Vagina (tissue), 2 donors: ENCODE measurements around the gene CREBBP. TPM values are rescaled to one million over a fixed set of nuclear protein-coding genes. Genes with fewer than 3 reads are reported as not detected.

Experiments used
- DNase-seq, 2 donors: peaks; one replicate each; pipeline ENCODE4 v3.0.0-alpha.2; 2017; ENCODE audit errors: extremely low spot score in 2 of 2
- H3K27ac ChIP-seq: fragments of 200-600 bp; sonication (generic); one replicate; pipeline ENCODE4 v1.5.1; 2019
- H3K27me3 ChIP-seq: fragments of 200-600 bp; sonication (generic); one replicate; pipeline ENCODE4 v1.5.1; 2019
- H3K36me3 ChIP-seq, 2 donors: fragments of 200-600 bp; sonication (generic); one replicate each; pipeline ENCODE4 v1.5.1; 2017 to 2019
- H3K4me1 ChIP-seq: fragments of 200-600 bp; sonication (generic); one replicate; pipeline ENCODE4 v1.5.1; 2019
- H3K4me3 ChIP-seq, 2 donors: fragments of 200-600 bp; sonication (generic); 1 replicate in 1 of 2; 2 replicates in 1 of 2; pipeline ENCODE4 v1.5.1; 2016 to 2019
- H3K9me3 ChIP-seq: fragments of 200-600 bp; sonication (generic); one replicate; pipeline ENCODE4 v1.5.1; 2019
- POLR2A ChIP-seq, 2 donors: fragments of 450-650 bp; IDR thresholded peaks; one replicate each; pipeline ENCODE4 v1.6.1; 2017; ENCODE audit warnings: antibody characterized with exemption in 2 of 2, mild to moderate bottlenecking in 2 of 2, moderate library complexity in 2 of 2
- POLR2AphosphoS5 ChIP-seq, 2 donors: sonication (generic); formaldehyde crosslinking; IDR thresholded peaks; one replicate each; pipeline ENCODE4 v1.9.0; 2017; ENCODE audit warnings: antibody characterized with exemption in 2 of 2, mild to moderate bottlenecking in 2 of 2, low read depth in 1 of 2; ENCODE audit not compliant: insufficient read depth in 1 of 2
- intact Hi-C: fragments of 100-400 bp; cut with DNase I; formaldehyde crosslinking; loops from one replicate; pipeline ENCODE4 v1.15.1; 2023
- total RNA-seq: library from RNA; depleted of rRNA; stranded (reverse); fragments of >200 nt; gene quantifications from one replicate; pipeline ENCODE4 v1.2.3, GENCODE V29; 2016
- TF ChIP-seq, protein P1 (sequence below), 3 experiments: fragments of 450-650 bp in 2 of 3; fragments of 200-600 bp in 1 of 3; sonication (generic) in 1 of 3; IDR thresholded peaks; one replicate each; pipeline ENCODE4 v1.5.1; 2017 to 2019; ENCODE audit warnings: antibody characterized with exemption in 3 of 3, mild to moderate bottlenecking in 2 of 3, moderate library complexity in 2 of 3

Gene CREBBP
- total RNA-seq, 1 donor from 2014 or later = 102 TPM

DNA sequence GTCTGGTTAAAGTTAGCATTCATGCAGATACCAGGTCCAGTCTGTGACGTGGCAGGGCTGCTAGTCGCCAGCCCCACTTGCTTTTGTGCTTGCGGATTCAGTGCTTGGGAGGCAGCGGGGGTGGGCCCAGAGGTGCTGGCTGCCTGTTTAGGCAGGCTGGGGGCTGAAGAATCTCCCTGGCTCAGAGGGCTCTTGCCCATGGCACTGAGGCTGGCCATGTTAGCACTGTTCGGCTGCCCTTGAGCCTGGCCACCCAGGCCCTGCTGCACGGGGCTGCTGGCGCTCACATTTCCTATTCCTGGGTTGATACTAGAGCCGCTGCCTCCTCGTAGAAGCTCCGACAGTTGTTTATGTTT is 30.0 kb downstream of the CREBBP start:
- no peak for TF ChIP-seq POLR2AphosphoS5 (IDR thresholded peaks at IDR 0.05; ENCODE audit: insufficient read depth in 1 of 2, low read depth in 1 of 2)
- TF ChIP-seq, protein P1, sequence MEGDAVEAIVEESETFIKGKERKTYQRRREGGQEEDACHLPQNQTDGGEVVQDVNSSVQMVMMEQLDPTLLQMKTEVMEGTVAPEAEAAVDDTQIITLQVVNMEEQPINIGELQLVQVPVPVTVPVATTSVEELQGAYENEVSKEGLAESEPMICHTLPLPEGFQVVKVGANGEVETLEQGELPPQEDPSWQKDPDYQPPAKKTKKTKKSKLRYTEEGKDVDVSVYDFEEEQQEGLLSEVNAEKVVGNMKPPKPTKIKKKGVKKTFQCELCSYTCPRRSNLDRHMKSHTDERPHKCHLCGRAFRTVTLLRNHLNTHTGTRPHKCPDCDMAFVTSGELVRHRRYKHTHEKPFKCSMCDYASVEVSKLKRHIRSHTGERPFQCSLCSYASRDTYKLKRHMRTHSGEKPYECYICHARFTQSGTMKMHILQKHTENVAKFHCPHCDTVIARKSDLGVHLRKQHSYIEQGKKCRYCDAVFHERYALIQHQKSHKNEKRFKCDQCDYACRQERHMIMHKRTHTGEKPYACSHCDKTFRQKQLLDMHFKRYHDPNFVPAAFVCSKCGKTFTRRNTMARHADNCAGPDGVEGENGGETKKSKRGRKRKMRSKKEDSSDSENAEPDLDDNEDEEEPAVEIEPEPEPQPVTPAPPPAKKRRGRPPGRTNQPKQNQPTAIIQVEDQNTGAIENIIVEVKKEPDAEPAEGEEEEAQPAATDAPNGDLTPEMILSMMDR (IDR thresholded peaks at IDR 0.05) = no peak
- Histone ChIP-seq H3K36me3 (peaks cover 0 to 13% of the 10 kb centered on the region in 2 donors), H3K27me3 (no peaks in the 10 kb centered on the region), H3K27ac (no peak overlapping the region), H3K9me3 (no peaks in the 10 kb centered on the region), H3K4me3 (no peak overlapping the region), H3K4me1 (peaks cover 64% of the 10 kb centered on the region)
- DNase-seq = no peak
- intact Hi-C loops = no loop called here

DNA sequence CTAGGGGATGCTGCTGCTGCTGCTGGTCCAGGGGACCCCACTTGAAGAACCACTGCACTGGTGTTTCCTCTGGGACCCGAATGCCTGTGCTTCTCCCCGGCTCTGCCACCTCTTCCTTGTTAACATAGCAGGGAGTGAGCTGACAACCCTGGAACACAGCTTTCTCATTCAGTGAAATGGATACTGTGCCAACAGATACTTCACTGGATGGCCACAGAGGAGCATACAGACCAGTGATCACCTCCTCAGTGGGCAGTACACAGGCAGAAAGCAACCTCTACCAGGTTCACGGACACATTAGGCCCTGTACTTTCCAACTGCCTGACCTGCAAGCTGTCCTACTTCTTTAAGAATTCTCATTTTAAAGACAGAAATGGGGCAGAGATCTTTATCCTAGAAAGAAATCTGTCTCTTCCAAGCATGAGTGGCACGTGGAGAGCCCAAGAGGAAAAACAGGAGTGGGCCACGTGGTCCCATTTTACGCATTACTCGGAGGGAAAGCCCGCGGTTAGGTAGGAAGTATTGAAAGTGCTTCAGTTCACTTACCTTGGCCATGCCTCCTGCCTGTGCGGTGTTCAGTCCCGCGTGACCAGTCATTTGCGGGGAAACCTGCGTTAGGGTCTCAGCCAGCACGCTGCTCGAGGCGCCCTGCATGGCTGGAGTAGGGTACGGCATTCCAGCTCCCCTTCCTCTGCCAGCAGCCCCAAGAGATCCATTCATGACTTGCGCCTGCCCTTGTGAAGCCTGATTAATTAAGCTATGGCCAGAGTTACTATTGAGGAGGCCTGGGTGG is 30.6 kb downstream of the CREBBP start:
- TF ChIP-seq POLR2AphosphoS5 (IDR thresholded peaks at IDR 0.05; ENCODE audit: insufficient read depth in 1 of 2, low read depth in 1 of 2) = no peak
- TF ChIP-seq, protein P1 (IDR thresholded peaks at IDR 0.05) = no peak
- no peak for TF ChIP-seq POLR2A (IDR thresholded peaks at IDR 0.05)
- DNase-seq = no peak
- Histone ChIP-seq H3K27me3 (no peaks in the 10 kb centered on the region), H3K36me3 (peaks cover 0 to 13% of the 10 kb centered on the region in 2 donors), H3K4me3 (no peak overlapping the region), H3K9me3 (no peaks in the 10 kb centered on the region), H3K4me1 (peaks cover 64% of the 10 kb centered on the region), H3K27ac (no peak overlapping the region)
- intact Hi-C loops = no loop called here

DNA sequence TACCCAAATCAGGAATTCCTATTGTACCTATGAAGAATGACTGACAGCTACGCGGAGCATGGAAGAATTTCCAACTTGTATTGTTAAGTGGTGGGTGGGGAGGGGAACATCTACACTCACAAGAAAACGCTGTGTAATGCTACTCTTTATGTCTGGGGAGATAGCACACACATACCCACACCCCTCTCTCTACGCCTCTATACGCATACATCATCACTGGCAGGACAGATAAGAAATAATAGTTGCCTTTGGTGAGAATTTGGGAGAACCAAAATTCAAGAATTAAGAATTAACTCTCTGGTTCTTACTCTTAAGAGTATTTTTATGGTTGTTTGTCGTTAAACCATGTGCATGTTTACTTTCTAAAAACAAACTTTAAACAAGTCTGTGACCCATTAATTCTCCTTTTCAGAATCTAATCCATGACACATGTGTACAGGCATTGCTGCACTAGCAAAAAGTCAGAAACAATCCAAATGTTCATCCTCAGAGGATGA is 33.9 kb downstream of the CREBBP start:
- no peaks in the 10 kb centered on the region for H3K9me3 ChIP-seq
- DNase-seq = no peak
- intact Hi-C loops = no loop called here
- H3K27me3 ChIP-seq = no peaks in the 10 kb centered on the region
- no peak overlapping the region for H3K27ac ChIP-seq
- peaks cover 0 to 13% of the 10 kb centered on the region in 2 donors for H3K36me3 ChIP-seq
- H3K4me3 ChIP-seq = no peak overlapping the region
- peaks cover 57% of the 10 kb centered on the region for H3K4me1 ChIP-seq
- TF ChIP-seq, protein P1 (IDR thresholded peaks at IDR 0.05) = no peak
- no peak for TF ChIP-seq POLR2AphosphoS5 (IDR thresholded peaks at IDR 0.05; ENCODE audit: insufficient read depth in 1 of 2, low read depth in 1 of 2)
- no peak for TF ChIP-seq POLR2A (IDR thresholded peaks at IDR 0.05)

DNA sequence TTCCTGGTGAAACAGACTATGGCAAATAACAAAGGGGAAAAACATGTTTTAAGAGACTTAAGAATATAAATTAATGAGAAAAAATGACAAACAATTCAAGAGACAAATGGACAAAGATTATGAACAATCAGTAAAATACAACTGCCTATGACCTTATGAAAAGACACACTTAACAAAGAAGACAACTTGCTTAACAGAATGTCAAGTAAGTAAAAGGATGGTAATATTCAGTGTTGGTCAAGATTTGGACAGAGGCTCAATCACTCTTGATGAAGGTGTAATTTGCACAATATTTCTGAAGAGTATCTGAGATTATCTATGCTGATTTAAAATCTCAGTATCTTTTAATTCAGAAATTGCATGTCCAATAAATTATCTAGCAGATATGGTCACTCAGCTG is 34.4 kb downstream of the CREBBP start:
- intact Hi-C loops = no loop called here
- Histone ChIP-seq H3K27ac (no peak overlapping the region), H3K4me1 (peaks cover 63% of the 10 kb centered on the region), H3K36me3 (peaks cover 0 to 13% of the 10 kb centered on the region in 2 donors), H3K4me3 (no peak overlapping the region), H3K27me3 (no peaks in the 10 kb centered on the region), H3K9me3 (no peaks in the 10 kb centered on the region)
- DNase-seq = no peak
- TF ChIP-seq POLR2AphosphoS5 (IDR thresholded peaks at IDR 0.05; ENCODE audit: insufficient read depth in 1 of 2, low read depth in 1 of 2) (no peak), POLR2A (IDR thresholded peaks at IDR 0.05) (no peak)
- TF ChIP-seq, protein P1 (IDR thresholded peaks at IDR 0.05) = no peak

DNA sequence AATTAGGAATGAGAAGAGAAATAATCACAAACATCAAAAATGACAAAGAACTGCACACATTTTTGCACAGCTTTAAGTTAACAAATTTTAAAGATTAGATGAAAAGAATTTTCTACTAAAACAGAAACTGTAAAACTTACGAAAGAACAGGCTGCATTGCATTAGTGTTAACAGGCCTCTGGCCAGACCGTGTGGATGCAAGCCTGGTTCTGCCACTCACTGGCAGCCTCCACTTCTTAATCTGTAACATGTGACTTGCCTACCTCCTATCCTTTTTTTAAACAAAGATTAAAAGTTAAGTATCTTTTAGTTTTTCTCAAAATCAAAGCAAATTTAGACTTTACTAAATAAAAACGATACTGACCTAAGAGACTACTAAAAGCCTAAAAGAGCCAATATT is 37.5 kb downstream of the CREBBP start:
- DNase-seq = no peak
- no peak for TF ChIP-seq POLR2AphosphoS5 (IDR thresholded peaks at IDR 0.05; ENCODE audit: insufficient read depth in 1 of 2, low read depth in 1 of 2)
- no peak for TF ChIP-seq POLR2A (IDR thresholded peaks at IDR 0.05)
- TF ChIP-seq, protein P1 (IDR thresholded peaks at IDR 0.05) = no peak
- Histone ChIP-seq H3K27me3 (no peaks in the 10 kb centered on the region), H3K27ac (no peak overlapping the region), H3K4me3 (no peak overlapping the region), H3K4me1 (peaks cover 72% of the 10 kb centered on the region), H3K36me3 (no peaks in the 10 kb centered on the region), H3K9me3 (no peaks in the 10 kb centered on the region)
- intact Hi-C loops = no loop called here
